HFF-Myc (cell line): ENCODE results near the gene POFUT2.

Experiments
- DNase-seq: peaks from one replicate; pipeline ENCODE4 v3.0.0-alpha.2; 2011; ENCODE audit warnings: low read depth; ENCODE audit errors: extremely low read depth
- H3K4me3 ChIP-seq: replicated peaks from 2 replicates; pipeline ENCODE4 v1.5.1; 2011; ENCODE audit warnings: low read depth, mild to moderate bottlenecking, control low read depth, low read length
- CTCF ChIP-seq: IDR thresholded peaks from 2 replicates; pipeline ENCODE4 v1.5.1; 2012; ENCODE audit warnings: mild to moderate bottlenecking, low read depth, low read length, control low read depth; ENCODE audit errors: missing control alignments

Gene POFUT2

GRCh38 chr21:45291613-45292398, 4.1 kb upstream of the POFUT2 start:
- no peak for DNase-seq
- H3K4me3 ChIP-seq = no peak overlapping the region
- no peak for TF ChIP-seq CTCF

GRCh38 chr21:45290948-45291612, 3.4 kb upstream of the POFUT2 start:
- no peak for TF ChIP-seq CTCF
- no peak for DNase-seq
- H3K4me3 ChIP-seq = no peak overlapping the region

GRCh38 chr21:45289655-45290515, 2.2 kb upstream of the POFUT2 start:
- TF ChIP-seq CTCF = peak; percentile 27
- H3K4me3 ChIP-seq = no peak overlapping the region
- DNase-seq = no peak

GRCh38 chr21:45289134-45289533, 1.4 kb upstream of the POFUT2 start:
- no peak for TF ChIP-seq CTCF
- no peak overlapping the region for H3K4me3 ChIP-seq

GRCh38 chr21:45288441-45288841, 746 bp upstream of the POFUT2 start:
- peak overlapping the region; percentile 63 for H3K4me3 ChIP-seq
- no peak for DNase-seq
- no peak for TF ChIP-seq CTCF

More at GRCh38 chr21:45289134-45289533, 1.4 kb upstream of the POFUT2 start:
- DNase-seq = no peak

GRCh38 chr21:45286671-45287437, 841 bp downstream of the POFUT2 start:
- no peak for DNase-seq
- TF ChIP-seq CTCF = no peak
- H3K4me3 ChIP-seq = peak overlapping the region; percentile 63
